ENCODE measurements around the gene SLC2A11. TPM values are rescaled to one million over a fixed set of nuclear protein-coding genes. Genes with fewer than 3 reads are reported as not detected.

The SLC2A11 gene
- total RNA-seq, 1 donor from 2014 or later: 32.1 TPM

DNA sequence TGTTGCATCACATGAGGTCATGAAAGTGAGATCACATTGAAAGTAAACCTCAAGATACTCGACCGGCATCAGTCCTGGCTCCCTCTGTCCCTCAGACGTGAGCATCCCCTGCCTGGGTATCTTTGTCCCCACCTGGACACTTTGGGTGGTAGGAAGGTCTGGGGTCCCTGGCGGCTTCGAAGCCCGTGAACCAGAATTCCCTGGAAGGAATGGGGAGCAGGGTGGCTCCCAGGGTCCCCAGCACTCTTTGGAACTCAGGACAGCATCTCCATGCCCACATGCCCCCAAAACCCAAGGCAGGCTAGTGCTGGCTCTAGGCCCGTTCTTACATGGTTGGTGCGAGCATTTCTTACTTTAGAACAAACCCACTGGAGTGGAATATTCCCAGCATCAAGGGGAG lies 26.4 kb upstream of the SLC2A11 start:
- peaks cover 31% of the 10 kb centered on the region for H3K36me3 Mint-ChIP-seq
- DNase-seq (ENCODE audit: extremely low spot score, unreplicated experiment): no peak
- no peaks in the 10 kb centered on the region for H3K27me3 Mint-ChIP-seq
- H3K4me3 Mint-ChIP-seq: no peak overlapping the region
- TF ChIP-seq, protein P1, sequence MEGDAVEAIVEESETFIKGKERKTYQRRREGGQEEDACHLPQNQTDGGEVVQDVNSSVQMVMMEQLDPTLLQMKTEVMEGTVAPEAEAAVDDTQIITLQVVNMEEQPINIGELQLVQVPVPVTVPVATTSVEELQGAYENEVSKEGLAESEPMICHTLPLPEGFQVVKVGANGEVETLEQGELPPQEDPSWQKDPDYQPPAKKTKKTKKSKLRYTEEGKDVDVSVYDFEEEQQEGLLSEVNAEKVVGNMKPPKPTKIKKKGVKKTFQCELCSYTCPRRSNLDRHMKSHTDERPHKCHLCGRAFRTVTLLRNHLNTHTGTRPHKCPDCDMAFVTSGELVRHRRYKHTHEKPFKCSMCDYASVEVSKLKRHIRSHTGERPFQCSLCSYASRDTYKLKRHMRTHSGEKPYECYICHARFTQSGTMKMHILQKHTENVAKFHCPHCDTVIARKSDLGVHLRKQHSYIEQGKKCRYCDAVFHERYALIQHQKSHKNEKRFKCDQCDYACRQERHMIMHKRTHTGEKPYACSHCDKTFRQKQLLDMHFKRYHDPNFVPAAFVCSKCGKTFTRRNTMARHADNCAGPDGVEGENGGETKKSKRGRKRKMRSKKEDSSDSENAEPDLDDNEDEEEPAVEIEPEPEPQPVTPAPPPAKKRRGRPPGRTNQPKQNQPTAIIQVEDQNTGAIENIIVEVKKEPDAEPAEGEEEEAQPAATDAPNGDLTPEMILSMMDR (conservative IDR thresholded peaks at IDR 0.05): no peak
- no peaks in the 10 kb centered on the region for H3K9me3 Mint-ChIP-seq
- H3K4me1 Mint-ChIP-seq (ENCODE audit: unreplicated experiment): peaks cover 21% of the 10 kb centered on the region
- H3K27ac Mint-ChIP-seq: no peak overlapping the region

DNA sequence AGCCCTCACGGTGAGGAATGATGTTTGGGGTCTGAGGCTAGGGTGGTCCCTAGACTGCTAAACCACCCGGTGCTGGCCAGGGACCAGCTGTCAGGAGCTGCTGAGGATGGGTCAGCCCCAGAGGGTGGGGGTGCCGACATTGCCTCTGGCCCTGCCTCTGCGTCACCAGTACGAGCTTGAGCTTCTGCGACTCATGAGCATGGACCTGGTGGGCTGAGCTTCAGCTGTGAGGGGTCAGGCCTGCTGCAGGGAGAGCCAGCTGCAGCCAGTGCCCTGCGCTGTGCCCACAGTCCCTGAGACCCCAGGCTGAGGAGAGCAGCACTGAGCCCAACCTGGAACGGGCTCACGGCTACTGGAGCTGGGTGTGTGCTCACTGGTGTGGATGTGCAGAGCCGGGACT lies 25.9 kb upstream of the SLC2A11 start:
- no peak overlapping the region for H3K27ac Mint-ChIP-seq
- no peaks in the 10 kb centered on the region for H3K27me3 Mint-ChIP-seq
- H3K36me3 Mint-ChIP-seq: peaks cover 28% of the 10 kb centered on the region
- TF ChIP-seq, protein P1 (conservative IDR thresholded peaks at IDR 0.05): no peak
- H3K4me3 Mint-ChIP-seq: no peak overlapping the region
- H3K9me3 Mint-ChIP-seq: no peaks in the 10 kb centered on the region
- DNase-seq (ENCODE audit: extremely low spot score, unreplicated experiment): no peak
- peaks cover 16% of the 10 kb centered on the region for H3K4me1 Mint-ChIP-seq (ENCODE audit: unreplicated experiment)

DNA sequence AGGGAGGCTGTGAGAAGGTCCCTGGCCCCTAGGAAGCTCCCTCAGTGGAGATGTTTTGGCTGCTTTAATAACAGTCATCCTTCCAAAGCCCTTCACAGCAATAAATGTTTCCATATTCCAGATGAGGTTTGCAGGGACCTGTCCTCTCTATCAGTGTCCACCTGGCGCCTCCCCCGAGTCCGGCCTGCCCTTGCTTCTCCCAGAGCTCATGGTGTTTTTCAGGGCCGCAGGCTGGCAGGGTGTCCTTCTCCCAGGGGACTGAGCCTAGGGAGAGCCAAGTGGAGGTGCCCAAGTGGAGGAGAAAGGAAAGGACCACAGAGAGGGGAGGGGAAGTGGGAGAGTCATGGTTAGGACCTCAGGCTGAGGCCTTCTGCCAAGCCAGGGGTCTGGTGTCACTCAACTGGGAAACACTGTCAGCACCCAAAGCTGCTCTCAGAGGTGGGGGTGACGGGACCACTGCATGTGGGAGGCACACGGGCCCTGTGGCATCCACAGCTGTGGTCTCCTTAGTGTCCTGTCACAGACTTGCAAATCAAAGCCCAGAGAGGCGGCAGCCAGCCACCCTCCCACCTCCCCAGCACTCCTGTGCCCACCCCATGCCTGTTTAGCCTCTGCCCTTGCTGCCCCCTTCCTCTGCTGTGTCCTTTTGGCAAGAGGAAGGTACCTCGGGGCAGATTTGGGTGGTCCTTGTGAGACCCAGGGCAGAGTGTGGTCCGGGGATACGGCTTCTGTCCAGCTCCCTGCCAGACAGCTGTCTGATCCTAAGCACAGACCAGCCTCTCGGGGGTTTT lies 25.3 kb upstream of the SLC2A11 start:
- H3K4me1 Mint-ChIP-seq (ENCODE audit: unreplicated experiment): peaks cover 16% of the 10 kb centered on the region
- no peak for DNase-seq (ENCODE audit: extremely low spot score, unreplicated experiment)
- TF ChIP-seq, protein P1 (conservative IDR thresholded peaks at IDR 0.05): no peak

DNA sequence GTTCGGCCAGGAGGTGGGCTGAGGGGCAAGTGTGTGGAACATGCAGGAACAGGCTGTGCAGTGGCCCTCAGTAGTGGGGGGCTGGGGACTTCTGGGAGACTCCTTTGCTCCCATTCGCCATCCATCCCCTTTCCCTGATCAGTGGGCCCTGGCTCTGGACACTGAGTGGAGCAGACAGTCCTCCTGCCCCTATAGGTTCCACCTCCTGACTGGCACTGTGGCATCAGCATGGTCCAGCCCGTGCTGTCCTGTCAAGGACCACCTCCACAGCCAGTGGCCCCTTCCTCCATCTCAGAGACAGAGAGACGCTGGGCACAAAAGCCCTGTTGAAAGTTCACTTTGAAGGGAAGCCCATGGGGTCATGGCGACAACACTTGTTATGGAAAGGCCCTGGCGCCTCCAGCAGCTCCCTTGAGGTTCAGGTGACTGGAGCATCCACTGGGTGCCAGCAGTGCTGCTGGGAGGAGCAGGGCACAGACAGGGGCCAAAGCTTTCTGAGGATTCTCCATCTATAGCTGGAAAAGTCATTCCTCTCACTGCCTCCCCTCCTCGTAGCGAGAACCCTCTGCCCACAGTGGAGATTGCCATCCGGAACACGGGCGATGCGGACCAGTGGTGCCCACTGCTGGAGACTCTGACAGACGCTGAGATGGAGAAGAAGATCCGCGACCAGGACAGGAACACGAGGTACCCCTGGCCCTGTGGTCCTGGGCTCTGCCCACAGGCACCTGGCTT lies 24.5 kb upstream of the SLC2A11 start:
- peaks cover 32% of the 10 kb centered on the region for H3K36me3 Mint-ChIP-seq
- DNase-seq (ENCODE audit: extremely low spot score, unreplicated experiment): no peak
- H3K4me3 Mint-ChIP-seq: no peak overlapping the region
- TF ChIP-seq, protein P1 (conservative IDR thresholded peaks at IDR 0.05): no peak
- H3K27ac Mint-ChIP-seq: no peak overlapping the region
- H3K9me3 Mint-ChIP-seq: no peaks in the 10 kb centered on the region
- no peaks in the 10 kb centered on the region for H3K27me3 Mint-ChIP-seq
- H3K4me1 Mint-ChIP-seq (ENCODE audit: unreplicated experiment): peaks cover 22% of the 10 kb centered on the region

More for the DNA sequence above, 25.3 kb upstream of the SLC2A11 start:
- H3K9me3 Mint-ChIP-seq: no peaks in the 10 kb centered on the region
- H3K4me3 Mint-ChIP-seq: no peak overlapping the region
- no peaks in the 10 kb centered on the region for H3K27me3 Mint-ChIP-seq
- H3K27ac Mint-ChIP-seq: no peak overlapping the region
- peaks cover 28% of the 10 kb centered on the region for H3K36me3 Mint-ChIP-seq

DNA sequence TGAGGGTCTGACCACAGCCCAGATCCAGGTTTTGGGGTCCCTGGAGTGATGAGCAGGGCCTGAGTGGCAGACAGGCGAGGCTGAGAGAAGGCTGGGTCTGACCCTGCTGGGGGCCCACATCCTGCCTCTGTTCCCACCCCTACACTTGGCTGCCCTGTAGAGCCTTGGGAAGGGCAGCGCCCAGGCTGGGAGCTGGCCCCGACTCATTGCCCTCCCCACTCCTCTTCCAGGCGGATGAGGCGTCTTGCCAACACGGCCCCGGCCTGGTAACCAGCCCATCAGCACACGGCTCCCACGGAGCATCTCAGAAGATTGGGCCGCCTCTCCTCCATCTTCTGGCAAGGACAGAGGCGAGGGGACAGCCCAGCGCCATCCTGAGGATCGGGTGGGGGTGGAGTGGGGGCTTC lies 23.8 kb upstream of the SLC2A11 start:
- H3K4me1 Mint-ChIP-seq (ENCODE audit: unreplicated experiment): peaks cover 20% of the 10 kb centered on the region
- H3K9me3 Mint-ChIP-seq: no peaks in the 10 kb centered on the region
- TF ChIP-seq, protein P1 (conservative IDR thresholded peaks at IDR 0.05): no peak
- peaks cover 28% of the 10 kb centered on the region for H3K36me3 Mint-ChIP-seq
- H3K27me3 Mint-ChIP-seq: peaks cover 1% of the 10 kb centered on the region
- no peak overlapping the region for H3K4me3 Mint-ChIP-seq
- DNase-seq (ENCODE audit: extremely low spot score, unreplicated experiment): no peak
- no peak overlapping the region for H3K27ac Mint-ChIP-seq
